Tibial nerve (tissue), 4 donors: ENCODE results near the gene FST. TPM values are rescaled to one million over a fixed set of nuclear protein-coding genes. Genes with fewer than 3 reads are reported as not detected.

Source experiments
- DNase-seq, 2 donors: peaks; one replicate each; pipeline ENCODE4 v3.0.0-alpha.2; 2019; ENCODE audit warnings: low spot score in 2 of 2
- H3K27ac ChIP-seq, 4 donors: fragments of 200-600 bp; sonication (generic) in 3 of 4; one replicate each; pipeline ENCODE4 v1.5.1; 2017 to 2019; ENCODE audit warnings: mild to moderate bottlenecking in 1 of 4
- H3K27me3 ChIP-seq, 2 donors: fragments of 200-600 bp; sonication (generic) in 1 of 2; one replicate each; pipeline versions ENCODE4 v1.5.1 to v1.6.0; 2017 to 2019
- H3K36me3 ChIP-seq, 3 donors: fragments of 200-600 bp; sonication (generic); one replicate each; pipeline ENCODE4 v1.5.1; 2018 to 2019
- H3K4me1 ChIP-seq, 4 donors: fragments of 200-600 bp; sonication (generic) in 3 of 4; one replicate each; pipeline ENCODE4 v1.5.1; 2017 to 2019
- H3K4me3 ChIP-seq, 4 donors: fragments of 200-600 bp; sonication (generic) in 3 of 4; one replicate each; pipeline ENCODE4 v1.5.1; 2017 to 2019; ENCODE audit warnings: mild to moderate bottlenecking in 1 of 4, moderate library complexity in 1 of 4
- H3K9me3 ChIP-seq, 4 donors: fragments of 200-600 bp; sonication (generic) in 3 of 4; one replicate each; pipeline ENCODE4 v1.5.1; 2017 to 2019
- EP300 ChIP-seq, 2 donors: sonication (generic); formaldehyde crosslinking; IDR thresholded peaks; one replicate each; pipeline ENCODE4 v1.6.1; 2017; ENCODE audit warnings: antibody characterized with exemption in 2 of 2, mild to moderate bottlenecking in 1 of 2
- POLR2A ChIP-seq, 2 donors: fragments of 450-650 bp; IDR thresholded peaks; one replicate each; pipeline ENCODE4 v1.6.1; 2017; ENCODE audit warnings: antibody characterized with exemption in 2 of 2, mild to moderate bottlenecking in 2 of 2, moderate library complexity in 2 of 2
- WGBS, 2 donors: methylation state at CpG; one replicate each; pipeline ENCODE4 v1.1.5; 2018; 5-methylcytosine and 5-hydroxymethylcytosine counted together
- total RNA-seq, 4 donors: library from RNA; depleted of rRNA; stranded (reverse); fragments of >200 nt; gene quantifications; one replicate each; pipeline ENCODE4 v1.1.0, GENCODE V29; 2016
- TF ChIP-seq, protein P1 (sequence below), 5 experiments: fragments of 200-600 bp in 3 of 5; fragments of 450-650 bp in 2 of 5; sonication (generic) in 3 of 5; IDR thresholded peaks; one replicate each; pipeline ENCODE4 v1.5.1; 2016 to 2019; ENCODE audit warnings: antibody characterized with exemption in 5 of 5, mild to moderate bottlenecking in 3 of 5, moderate library complexity in 2 of 5

The FST gene
- total RNA-seq, 4 donors from 2014 or later, result 1.8 to 27.3 (median 12.9) TPM

GRCh38 chr5:53472720-53473510 is 7.5 kb upstream of the FST start:
- Histone ChIP-seq H3K4me3 (no peak overlapping the region), H3K27me3 (no peaks in the 10 kb centered on the region), H3K36me3 (no peaks in the 10 kb centered on the region), H3K9me3 (no peaks in the 10 kb centered on the region), H3K4me1 (peaks cover 0 to 16% (median 0%) of the 10 kb centered on the region in 4 donors), H3K27ac (no peak overlapping the region)
- DNase-seq, result no peak
- WGBS, 2 donors, result 85 to 90% methylated on average over 4 of the region's 4 CpGs
- TF ChIP-seq, protein P1, sequence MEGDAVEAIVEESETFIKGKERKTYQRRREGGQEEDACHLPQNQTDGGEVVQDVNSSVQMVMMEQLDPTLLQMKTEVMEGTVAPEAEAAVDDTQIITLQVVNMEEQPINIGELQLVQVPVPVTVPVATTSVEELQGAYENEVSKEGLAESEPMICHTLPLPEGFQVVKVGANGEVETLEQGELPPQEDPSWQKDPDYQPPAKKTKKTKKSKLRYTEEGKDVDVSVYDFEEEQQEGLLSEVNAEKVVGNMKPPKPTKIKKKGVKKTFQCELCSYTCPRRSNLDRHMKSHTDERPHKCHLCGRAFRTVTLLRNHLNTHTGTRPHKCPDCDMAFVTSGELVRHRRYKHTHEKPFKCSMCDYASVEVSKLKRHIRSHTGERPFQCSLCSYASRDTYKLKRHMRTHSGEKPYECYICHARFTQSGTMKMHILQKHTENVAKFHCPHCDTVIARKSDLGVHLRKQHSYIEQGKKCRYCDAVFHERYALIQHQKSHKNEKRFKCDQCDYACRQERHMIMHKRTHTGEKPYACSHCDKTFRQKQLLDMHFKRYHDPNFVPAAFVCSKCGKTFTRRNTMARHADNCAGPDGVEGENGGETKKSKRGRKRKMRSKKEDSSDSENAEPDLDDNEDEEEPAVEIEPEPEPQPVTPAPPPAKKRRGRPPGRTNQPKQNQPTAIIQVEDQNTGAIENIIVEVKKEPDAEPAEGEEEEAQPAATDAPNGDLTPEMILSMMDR (IDR thresholded peaks at IDR 0.05), result no peak
- TF ChIP-seq EP300 (IDR thresholded peaks at IDR 0.05), result no peak
- TF ChIP-seq POLR2A (IDR thresholded peaks at IDR 0.05), result no peak

DNA sequence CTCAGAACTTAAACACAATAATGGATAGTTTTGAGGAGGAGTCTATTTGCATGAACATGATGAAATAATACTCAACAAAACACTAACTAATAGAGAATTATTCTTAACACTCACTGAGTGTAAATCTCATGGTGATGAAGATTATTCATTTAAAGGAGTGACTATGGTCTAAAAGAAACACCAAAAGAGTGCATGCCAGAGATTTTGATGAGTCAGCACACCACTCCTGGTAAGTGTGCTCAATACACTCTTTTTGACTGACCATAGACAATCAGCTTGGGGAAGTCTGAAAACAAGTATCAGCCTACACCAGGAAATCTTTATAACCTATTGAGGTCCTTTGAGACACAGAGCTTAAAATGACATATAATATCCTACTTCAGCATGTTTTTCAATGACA is 6.8 kb upstream of the FST start:
- H3K27me3 ChIP-seq, result no peaks in the 10 kb centered on the region
- DNase-seq, result no peak

DNA sequence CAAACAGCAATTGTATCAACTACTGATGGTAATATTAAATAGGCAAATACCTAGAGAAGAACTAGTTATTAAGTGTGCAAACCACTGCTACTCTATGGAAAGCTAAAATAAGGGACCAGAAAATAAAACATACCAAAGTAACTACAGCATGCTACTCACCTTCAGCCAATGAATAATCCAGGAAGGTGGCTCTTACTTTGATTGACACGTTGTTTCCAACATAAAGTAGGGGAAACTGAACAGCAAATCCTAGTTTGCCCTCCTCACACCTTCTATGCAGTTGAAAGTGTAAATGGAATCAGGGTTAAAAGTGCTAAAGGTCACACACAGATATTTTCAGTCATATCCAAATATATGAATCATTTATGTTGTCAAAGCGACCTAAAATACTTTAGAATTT is 5.1 kb upstream of the FST start:
- Histone ChIP-seq H3K9me3 (no peaks in the 10 kb centered on the region), H3K36me3 (no peaks in the 10 kb centered on the region), H3K4me1 (peaks cover 0 to 27% (median 0%) of the 10 kb centered on the region in 4 donors), H3K4me3 (no peak overlapping the region), H3K27me3 (no peaks in the 10 kb centered on the region), H3K27ac (no peak overlapping the region)
- WGBS, 2 donors, result 90 to 97% methylated on average over 2 of the region's 2 CpGs
- DNase-seq, result no peak
- TF ChIP-seq, protein P1 (IDR thresholded peaks at IDR 0.05), result no peak

More for the DNA sequence above, 6.8 kb upstream of the FST start:
- H3K4me1 ChIP-seq, result peaks cover 0 to 23% (median 0%) of the 10 kb centered on the region in 4 donors
- H3K4me3 ChIP-seq, result no peak overlapping the region
- TF ChIP-seq EP300 (IDR thresholded peaks at IDR 0.05) (no peak), POLR2A (IDR thresholded peaks at IDR 0.05) (no peak)
- TF ChIP-seq, protein P1 (IDR thresholded peaks at IDR 0.05), result no peak
- H3K36me3 ChIP-seq, result no peaks in the 10 kb centered on the region
- no peak overlapping the region for H3K27ac ChIP-seq
- H3K9me3 ChIP-seq, result no peaks in the 10 kb centered on the region

DNA sequence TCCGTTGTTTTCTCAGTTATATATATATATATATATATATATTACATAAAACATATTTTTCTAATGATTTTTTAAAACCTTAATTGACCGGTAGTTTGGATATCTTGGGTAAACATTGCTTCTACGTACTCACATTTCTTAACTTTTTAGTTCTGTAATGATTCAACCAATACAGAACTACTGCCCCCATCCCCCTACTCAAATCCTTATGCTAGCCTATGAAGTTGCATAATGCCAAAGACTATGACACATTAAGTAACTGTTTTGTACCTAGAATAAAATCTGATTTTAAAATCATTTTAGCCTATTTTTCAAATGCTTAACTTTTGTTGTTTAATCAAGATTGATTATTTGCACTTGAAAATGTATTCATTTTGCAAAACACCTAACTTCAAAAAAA is 4.4 kb upstream of the FST start:
- WGBS, 2 donors, result 60 to 92% methylated on average over 3 of the region's 3 CpGs
- no peaks in the 10 kb centered on the region for H3K27me3 ChIP-seq
- TF ChIP-seq, protein P1 (IDR thresholded peaks at IDR 0.05), result no peak
- no peak for TF ChIP-seq EP300 (IDR thresholded peaks at IDR 0.05)
- TF ChIP-seq POLR2A (IDR thresholded peaks at IDR 0.05), result no peak
- H3K36me3 ChIP-seq, result no peaks in the 10 kb centered on the region
- H3K4me3 ChIP-seq, result no peak overlapping the region
- no peak overlapping the region for H3K27ac ChIP-seq
- H3K9me3 ChIP-seq, result no peaks in the 10 kb centered on the region
- H3K4me1 ChIP-seq, result peaks cover 0 to 31% (median 1%) of the 10 kb centered on the region in 4 donors
- no peak for DNase-seq

DNA sequence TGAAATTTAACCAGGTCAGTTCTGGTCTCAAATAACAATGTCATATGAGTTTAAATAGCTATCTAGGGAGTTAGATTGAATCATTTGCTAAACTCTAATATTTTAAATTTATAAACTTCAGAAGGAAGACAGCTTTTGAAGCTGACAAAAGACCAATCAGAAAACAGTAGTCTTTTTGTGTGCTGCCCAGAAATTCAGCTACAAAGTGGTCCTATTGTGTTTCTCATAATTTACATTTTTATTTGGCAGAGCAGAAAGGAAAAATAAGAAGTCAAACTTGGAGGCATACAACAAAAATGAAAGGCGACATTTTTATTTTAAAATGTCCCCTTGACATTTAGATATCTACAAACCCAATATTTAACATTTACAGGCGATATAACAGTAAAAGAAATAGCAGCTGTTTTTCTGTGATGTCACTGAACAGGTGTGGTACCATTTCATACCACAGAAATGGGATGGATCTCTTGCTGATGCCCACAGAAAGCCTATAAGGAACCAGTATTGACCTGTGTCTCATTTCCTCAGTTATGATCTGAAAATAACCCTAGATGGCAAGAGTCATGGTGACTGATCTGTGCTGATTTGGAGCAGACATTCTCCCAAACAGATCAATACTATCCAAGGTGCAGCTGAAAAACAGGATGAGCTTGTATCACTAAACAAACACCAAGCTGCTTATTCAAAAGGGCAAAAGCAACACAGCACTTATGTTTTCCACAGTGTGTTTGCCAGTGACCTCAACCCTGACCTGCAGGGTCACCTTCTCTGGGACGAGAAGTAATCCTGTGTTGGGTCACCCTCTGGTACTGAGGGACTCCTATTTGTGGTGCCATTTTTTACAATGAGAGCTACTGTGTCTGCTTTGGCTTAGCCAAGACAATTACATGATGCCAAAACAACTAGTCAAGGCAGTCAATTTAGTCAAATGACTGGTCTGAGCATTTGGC is 3.6 kb upstream of the FST start:
- 33 to 37% methylated on average over 3 of the region's 3 CpGs for whole genome bisulfite sequencing, 2 donors
- no peak for DNase-seq

More for the DNA sequence above, 3.6 kb upstream of the FST start:
- Histone ChIP-seq H3K27me3 (no peaks in the 10 kb centered on the region), H3K36me3 (no peaks in the 10 kb centered on the region), H3K9me3 (no peaks in the 10 kb centered on the region), H3K27ac (peak overlapping the region in 1 of 4 donors; percentile 15), H3K4me3 (no peak overlapping the region), H3K4me1 (peaks cover 0 to 34% (median 4%) of the 10 kb centered on the region in 4 donors)
- TF ChIP-seq, protein P1 (IDR thresholded peaks at IDR 0.05), result no peak
- TF ChIP-seq EP300 (IDR thresholded peaks at IDR 0.05) (peak in 1 of 2 donors; percentile 29), POLR2A (IDR thresholded peaks at IDR 0.05) (no peak)
